OCI-LY1 (cell line): Measurements from ENCODE around the gene SH3BP4.

Experiments used
- H2AFZ ChIP-seq: fragments of 200-600 bp; sonication (generic), shearing (Covaris generic); 2 replicates; pipeline ENCODE4 v1.6.0; 2014; ENCODE audit warnings: antibody characterized with exemption, mild to moderate bottlenecking, low read length
- H3F3A ChIP-seq: fragments of 200-600 bp; sonication (generic), shearing (Covaris generic); 2 replicates; pipeline ENCODE4 v1.6.0; 2014; ENCODE audit warnings: mild to moderate bottlenecking, antibody characterized with exemption, low read length, moderate library complexity; ENCODE audit not compliant: insufficient read depth
- H3K27ac ChIP-seq: fragments of 200-600 bp; sonication (generic); 2 replicates; pipeline ENCODE4 v1.5.1; 2014; ENCODE audit warnings: low read length, mixed run types, mild to moderate bottlenecking, low read depth; ENCODE audit not compliant: poor library complexity, severe bottlenecking
- H3K27me3 ChIP-seq: fragments of 200-600 bp; sonication (generic); 2 replicates; pipeline ENCODE4 v1.6.0; 2014; ENCODE audit warnings: antibody characterized with exemption, mild to moderate bottlenecking, low read length, moderate library complexity; ENCODE audit not compliant: insufficient read depth
- H3K36me3 ChIP-seq: fragments of 200-600 bp; sonication (generic); 2 replicates; pipeline ENCODE4 v1.6.1; 2014; ENCODE audit warnings: mild to moderate bottlenecking, antibody characterized with exemption, low read length, moderate library complexity, mixed read lengths; ENCODE audit not compliant: insufficient read depth
- H3K4me1 ChIP-seq: fragments of 200-600 bp; sonication (generic); 2 replicates; pipeline ENCODE4 v1.5.1; 2014; ENCODE audit warnings: mild to moderate bottlenecking, low read length, moderate library complexity; ENCODE audit not compliant: insufficient read depth, severe bottlenecking
- H3K4me2 ChIP-seq: fragments of 200-600 bp; sonication (generic), shearing (Covaris generic); 2 replicates; pipeline ENCODE4 v1.6.1; 2014; ENCODE audit warnings: low read length
- H3K4me3 ChIP-seq: fragments of 200-600 bp; sonication (generic); 2 replicates; pipeline ENCODE4 v1.5.1; 2014; ENCODE audit warnings: low read length, low read depth, mild to moderate bottlenecking, mixed read lengths; ENCODE audit not compliant: poor library complexity, severe bottlenecking
- H3K79me2 ChIP-seq: fragments of 200-600 bp; shearing (Covaris generic); 2 replicates; pipeline ENCODE4 v1.6.1; 2016; ENCODE audit warnings: mixed run types, low read length, mixed read lengths; ENCODE audit not compliant: insufficient read depth
- H3K9ac ChIP-seq: fragments of 200-600 bp; sonication (generic), shearing (Covaris generic); 2 replicates; pipeline ENCODE4 v1.6.1; 2014; ENCODE audit warnings: mild to moderate bottlenecking, low read length, mixed read lengths
- H3K9me2 ChIP-seq: fragments of 200-600 bp; sonication (generic), shearing (Covaris generic); 2 replicates; pipeline ENCODE4 v1.6.1; 2014; ENCODE audit warnings: low read depth, mild to moderate bottlenecking, low read length, mixed read lengths
- H3K9me3 ChIP-seq: fragments of 200-600 bp; shearing (Covaris generic); 2 replicates; pipeline ENCODE4 v1.6.1; 2014; ENCODE audit warnings: low read length, mixed read lengths
- H4K20me1 ChIP-seq: fragments of 200-600 bp; sonication (generic), shearing (Covaris generic); 2 replicates; pipeline ENCODE4 v1.6.0; 2016; ENCODE audit warnings: mild to moderate bottlenecking, low read length; ENCODE audit not compliant: insufficient read depth
- EZH2 ChIP-seq: fragments of 200-600 bp; sonication (generic), shearing (Covaris generic); IDR thresholded peaks from 2 replicates; pipeline ENCODE4 v1.8.0; 2017; ENCODE audit warnings: borderline replicate concordance, mixed run types, mild to moderate bottlenecking, antibody characterized with exemption, low read length, moderate library complexity, mixed read lengths
- TF ChIP-seq, protein P1 (sequence below): fragments of 200-600 bp; sonication (generic), shearing (Covaris generic); IDR thresholded peaks from 2 replicates; pipeline ENCODE4 v1.5.1; 2017; ENCODE audit warnings: mild to moderate bottlenecking, antibody characterized with exemption, low read length, moderate library complexity, mixed read lengths

SH3BP4 gene

DNA sequence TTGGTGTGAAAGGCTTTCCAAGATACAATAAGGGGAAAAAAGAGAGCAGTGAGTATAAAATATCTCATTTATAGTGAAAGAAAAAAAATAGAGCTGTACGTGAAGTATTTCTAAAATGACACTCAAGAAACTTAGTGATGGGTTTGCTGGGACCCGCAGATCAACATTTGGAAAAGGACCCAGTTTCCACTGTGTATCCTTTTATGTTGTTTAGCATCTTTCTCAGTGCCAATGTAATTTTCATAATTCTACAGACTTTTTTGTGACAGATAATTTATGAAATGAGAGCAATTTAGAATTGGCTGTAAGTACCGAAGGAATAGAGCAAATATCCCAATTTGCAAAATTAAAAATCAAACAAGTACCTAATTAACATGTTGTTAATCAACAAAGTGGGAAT lies 116.9 kb downstream of the SH3BP4 start:
- Histone ChIP-seq H3K4me3 (no peak overlapping the region), H3K27me3 (no peaks in the 10 kb centered on the region), H2AFZ (no peak overlapping the region), H3K9me3 (no peaks in the 10 kb centered on the region), H3K4me1 (no peaks in the 10 kb centered on the region), H3K79me2 (no peaks in the 10 kb centered on the region), H3K9me2 (no peaks in the 10 kb centered on the region), H4K20me1 (no peaks in the 10 kb centered on the region), H3K9ac (no peak overlapping the region), H3K4me2 (no peak overlapping the region), H3K27ac (no peak overlapping the region), H3K36me3 (no peaks in the 10 kb centered on the region), H3F3A (no peaks in the 10 kb centered on the region)
- TF ChIP-seq, protein P1, sequence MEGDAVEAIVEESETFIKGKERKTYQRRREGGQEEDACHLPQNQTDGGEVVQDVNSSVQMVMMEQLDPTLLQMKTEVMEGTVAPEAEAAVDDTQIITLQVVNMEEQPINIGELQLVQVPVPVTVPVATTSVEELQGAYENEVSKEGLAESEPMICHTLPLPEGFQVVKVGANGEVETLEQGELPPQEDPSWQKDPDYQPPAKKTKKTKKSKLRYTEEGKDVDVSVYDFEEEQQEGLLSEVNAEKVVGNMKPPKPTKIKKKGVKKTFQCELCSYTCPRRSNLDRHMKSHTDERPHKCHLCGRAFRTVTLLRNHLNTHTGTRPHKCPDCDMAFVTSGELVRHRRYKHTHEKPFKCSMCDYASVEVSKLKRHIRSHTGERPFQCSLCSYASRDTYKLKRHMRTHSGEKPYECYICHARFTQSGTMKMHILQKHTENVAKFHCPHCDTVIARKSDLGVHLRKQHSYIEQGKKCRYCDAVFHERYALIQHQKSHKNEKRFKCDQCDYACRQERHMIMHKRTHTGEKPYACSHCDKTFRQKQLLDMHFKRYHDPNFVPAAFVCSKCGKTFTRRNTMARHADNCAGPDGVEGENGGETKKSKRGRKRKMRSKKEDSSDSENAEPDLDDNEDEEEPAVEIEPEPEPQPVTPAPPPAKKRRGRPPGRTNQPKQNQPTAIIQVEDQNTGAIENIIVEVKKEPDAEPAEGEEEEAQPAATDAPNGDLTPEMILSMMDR: no peak
- TF ChIP-seq EZH2: no peak

DNA sequence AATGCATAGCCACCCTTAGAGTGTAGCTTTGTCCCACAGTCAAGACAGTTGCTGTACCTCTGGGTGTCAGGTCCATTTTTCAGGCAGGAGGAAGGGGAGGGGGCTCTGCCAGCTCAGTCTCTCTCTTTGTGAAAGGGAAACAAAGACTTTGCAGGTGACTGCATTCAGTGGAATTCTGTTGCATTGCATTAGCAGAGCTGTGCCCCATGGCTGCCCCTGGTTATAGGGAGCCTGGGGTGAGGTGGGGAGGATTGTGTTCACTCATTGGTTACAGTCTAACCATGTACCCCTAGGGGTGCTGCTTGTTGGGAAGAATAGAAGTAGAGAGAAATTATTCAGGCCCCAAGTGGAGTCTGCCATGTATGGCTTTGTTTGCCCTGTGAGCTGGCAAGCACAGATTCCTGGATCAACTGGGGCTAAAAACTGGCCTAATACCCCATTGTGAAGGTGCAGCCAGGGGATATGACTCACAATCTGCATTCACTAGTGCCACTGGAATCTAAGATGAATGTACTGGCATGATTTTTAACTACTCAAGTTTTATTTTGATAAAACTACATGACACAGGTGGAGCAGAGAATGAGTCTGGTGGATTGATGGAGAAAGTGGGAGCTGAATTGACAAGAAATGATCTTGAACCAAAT lies 118.4 kb downstream of the SH3BP4 start:
- Histone ChIP-seq H3K27ac (no peak overlapping the region), H3K9me2 (no peaks in the 10 kb centered on the region), H4K20me1 (no peaks in the 10 kb centered on the region), H3K4me1 (no peaks in the 10 kb centered on the region), H3K9me3 (no peaks in the 10 kb centered on the region), H3F3A (no peaks in the 10 kb centered on the region), H3K4me3 (no peak overlapping the region), H3K36me3 (no peaks in the 10 kb centered on the region), H3K4me2 (no peak overlapping the region), H3K79me2 (no peaks in the 10 kb centered on the region), H3K9ac (no peak overlapping the region), H2AFZ (no peak overlapping the region), H3K27me3 (no peaks in the 10 kb centered on the region)
- no peak for TF ChIP-seq EZH2
- TF ChIP-seq, protein P1: no peak

DNA sequence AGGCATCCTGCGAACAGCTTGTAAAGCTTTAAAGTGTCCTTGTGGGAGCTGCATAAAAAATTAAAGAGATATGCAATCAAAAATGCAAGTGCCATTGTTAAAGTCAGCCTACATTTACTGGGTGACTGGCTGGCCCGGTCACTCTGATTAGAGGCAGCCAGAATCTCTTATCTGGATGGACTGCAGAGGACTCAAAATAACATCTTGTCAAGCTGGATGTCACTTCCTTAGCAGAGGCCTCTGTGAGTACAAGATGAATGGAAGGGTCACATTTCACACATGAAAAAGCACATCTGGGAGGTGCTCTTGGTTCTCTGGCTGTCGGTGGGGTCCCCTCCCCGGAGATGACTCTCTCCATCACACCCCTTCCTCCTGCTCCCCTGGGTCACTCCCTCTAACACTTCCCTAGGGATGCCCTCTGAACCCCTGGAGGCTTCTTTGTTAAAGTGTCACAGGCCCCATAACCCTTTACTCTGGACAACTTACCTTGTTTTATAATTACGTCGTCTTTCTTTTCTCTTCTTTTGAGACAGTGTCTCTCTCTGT lies 122.1 kb downstream of the SH3BP4 start:
- no peaks in the 10 kb centered on the region for H3F3A ChIP-seq
- no peaks in the 10 kb centered on the region for H3K9me3 ChIP-seq
- no peak overlapping the region for H3K4me2 ChIP-seq
- H3K9me2 ChIP-seq: no peaks in the 10 kb centered on the region
- H3K79me2 ChIP-seq: no peaks in the 10 kb centered on the region
- H4K20me1 ChIP-seq: no peaks in the 10 kb centered on the region
- no peak overlapping the region for H3K27ac ChIP-seq
- H3K4me3 ChIP-seq: no peak overlapping the region
- H3K4me1 ChIP-seq: no peaks in the 10 kb centered on the region
- no peak overlapping the region for H3K9ac ChIP-seq
- no peaks in the 10 kb centered on the region for H3K36me3 ChIP-seq
- TF ChIP-seq, protein P1: no peak
- no peak for TF ChIP-seq EZH2
- no peaks in the 10 kb centered on the region for H3K27me3 ChIP-seq
- no peak overlapping the region for H2AFZ ChIP-seq
